ENCODE results near the gene TMEM208. TPM values are rescaled to one million over a fixed set of nuclear protein-coding genes. Genes with fewer than 3 reads are reported as not detected.

The TMEM208 gene
- total RNA-seq, 1 experiment from 2014 or later, result 60.7 TPM

DNA sequence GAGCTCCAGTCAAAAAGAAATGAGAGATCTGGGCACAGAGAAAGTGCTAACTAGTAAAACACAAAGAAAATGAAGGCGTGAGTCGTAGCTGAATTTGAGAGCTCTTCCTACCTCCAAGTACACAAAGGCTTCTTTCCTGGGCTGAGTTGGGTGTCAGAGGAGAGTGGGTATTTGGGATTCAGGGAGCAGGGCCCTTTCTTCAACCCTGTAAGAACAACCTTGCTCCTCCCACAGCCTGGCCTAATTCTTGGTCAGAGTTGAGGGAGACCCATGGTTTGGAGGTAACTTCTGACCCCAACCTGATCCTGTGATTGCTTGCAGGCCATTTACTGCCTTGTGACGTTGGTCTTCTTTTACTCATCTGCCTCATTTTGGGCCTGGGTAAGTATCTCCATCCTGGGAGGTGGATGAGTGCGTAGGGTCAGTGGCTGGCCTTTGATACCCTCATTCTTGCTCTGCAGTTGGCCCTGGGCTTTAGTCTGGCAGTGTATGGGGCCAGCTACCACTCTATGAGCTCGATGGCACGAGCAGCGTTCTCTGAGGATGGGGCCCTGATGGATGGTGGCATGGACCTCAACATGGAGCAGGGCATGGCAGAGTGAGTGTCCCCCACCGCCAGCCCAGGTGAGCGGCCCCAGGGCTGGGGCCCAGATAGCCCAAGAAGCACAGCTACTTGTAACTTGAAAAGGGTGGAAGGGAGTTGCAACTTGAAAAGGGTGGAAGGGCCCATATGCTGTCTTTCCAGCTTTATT lies 1.3 kb downstream of the TMEM208 start:
- in situ Hi-C loops (cut with HindIII; ENCODE audit: low pct_unique_long_range_greater_than_20kb, low sequenced_read_pairs), result no loop called here

DNA sequence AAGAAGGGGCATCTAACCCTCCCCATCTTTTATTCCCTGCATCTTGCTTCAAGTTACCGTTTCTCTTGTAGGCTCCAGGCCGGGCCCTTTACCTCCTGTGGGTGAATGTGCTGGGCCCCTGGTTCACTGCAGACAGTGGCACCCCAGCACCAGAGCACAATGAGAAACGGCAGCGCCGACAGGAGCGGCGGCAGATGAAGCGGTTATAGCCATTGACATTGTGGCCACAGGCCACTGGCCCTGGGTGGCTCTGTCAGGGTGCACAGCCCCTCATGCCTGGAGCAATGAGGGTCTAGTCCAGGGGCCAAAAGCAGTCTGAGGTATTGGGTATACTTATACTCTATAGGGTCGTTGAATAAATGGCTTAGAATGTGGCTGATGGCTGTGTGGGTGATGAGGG lies 2.0 kb downstream of the TMEM208 start:
- DNase-seq (ENCODE audit: low read depth, low spot score), result no peak
- in situ Hi-C loops (cut with HindIII; ENCODE audit: low pct_unique_long_range_greater_than_20kb, low sequenced_read_pairs), result no loop called here

More for the DNA sequence above, 1.3 kb downstream of the TMEM208 start:
- no peak for DNase-seq (ENCODE audit: low read depth, low spot score)

GRCh38 chr16:67229906-67230808 lies 3.2 kb downstream of the TMEM208 start:
- DNase-seq (ENCODE audit: low read depth, low spot score), result no peak
- in situ Hi-C loops (cut with HindIII; ENCODE audit: low pct_unique_long_range_greater_than_20kb, low sequenced_read_pairs), result no loop called here

DNA sequence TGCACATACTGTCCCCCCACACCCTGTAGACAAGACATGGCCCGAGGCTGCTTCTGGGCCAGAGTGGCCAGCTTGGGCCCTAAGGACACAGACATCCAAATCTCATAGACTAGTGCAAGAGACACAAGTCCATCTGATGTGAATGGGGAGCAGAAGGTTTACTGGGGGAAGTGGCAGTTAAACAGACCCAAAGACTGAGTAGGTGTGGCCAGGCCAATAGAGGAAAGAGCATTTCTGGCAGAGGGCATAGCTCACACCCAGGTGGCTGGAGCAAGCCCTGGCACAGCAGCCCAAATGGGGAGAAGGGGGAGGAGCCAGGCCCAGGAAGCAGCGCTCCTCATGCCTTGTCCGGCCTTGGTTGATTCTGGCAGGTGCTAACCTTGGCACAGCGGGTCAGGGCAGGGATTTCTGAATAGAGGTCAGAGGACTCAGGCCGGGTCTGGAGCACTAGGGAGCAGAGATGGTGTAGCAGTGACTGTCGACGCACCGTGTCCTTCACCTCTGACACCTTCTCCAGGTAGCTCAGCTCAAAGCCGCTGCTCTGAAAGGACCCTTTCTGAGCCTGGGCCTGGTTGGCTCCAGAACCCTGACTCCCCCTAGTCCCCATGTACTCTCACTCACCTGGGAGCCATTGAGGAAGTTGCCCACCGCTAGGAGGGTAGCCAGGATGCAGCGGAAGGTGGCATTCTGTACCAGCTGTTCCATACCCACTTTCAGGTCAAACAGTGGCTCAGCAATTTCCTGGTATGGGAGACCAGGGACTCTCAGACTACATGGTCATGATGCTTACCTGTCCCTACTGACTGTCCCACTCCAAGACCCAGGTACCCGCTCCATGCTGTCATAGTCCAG lies 4.1 kb downstream of the TMEM208 start:
- no peak for DNase-seq (ENCODE audit: low read depth, low spot score)
- in situ Hi-C loops (cut with HindIII; ENCODE audit: low pct_unique_long_range_greater_than_20kb, low sequenced_read_pairs), result no loop called here

DNA sequence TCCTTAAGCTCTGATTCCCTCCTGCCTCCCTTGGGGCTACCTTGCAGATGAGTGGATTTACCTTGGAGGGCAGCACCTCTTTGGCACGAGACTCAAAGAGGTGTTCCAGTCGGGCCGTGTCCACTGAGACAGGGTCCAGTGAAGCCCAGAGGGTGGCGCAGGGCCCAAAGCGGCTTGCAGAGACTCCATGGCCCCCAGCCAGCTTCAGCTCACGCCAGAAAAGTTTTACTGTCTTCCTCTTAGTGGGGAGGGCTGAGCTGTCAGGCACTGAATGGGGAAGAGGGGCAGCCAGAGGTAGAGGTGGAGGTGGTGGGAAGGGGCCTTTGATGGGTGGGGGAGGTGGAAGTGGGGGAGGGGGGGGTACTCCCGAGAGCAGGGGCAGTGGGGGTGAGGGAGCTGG lies 6.7 kb downstream of the TMEM208 start:
- in situ Hi-C loops (cut with HindIII; ENCODE audit: low pct_unique_long_range_greater_than_20kb, low sequenced_read_pairs), result no loop called here
- no peak for DNase-seq (ENCODE audit: low read depth, low spot score)

DNA sequence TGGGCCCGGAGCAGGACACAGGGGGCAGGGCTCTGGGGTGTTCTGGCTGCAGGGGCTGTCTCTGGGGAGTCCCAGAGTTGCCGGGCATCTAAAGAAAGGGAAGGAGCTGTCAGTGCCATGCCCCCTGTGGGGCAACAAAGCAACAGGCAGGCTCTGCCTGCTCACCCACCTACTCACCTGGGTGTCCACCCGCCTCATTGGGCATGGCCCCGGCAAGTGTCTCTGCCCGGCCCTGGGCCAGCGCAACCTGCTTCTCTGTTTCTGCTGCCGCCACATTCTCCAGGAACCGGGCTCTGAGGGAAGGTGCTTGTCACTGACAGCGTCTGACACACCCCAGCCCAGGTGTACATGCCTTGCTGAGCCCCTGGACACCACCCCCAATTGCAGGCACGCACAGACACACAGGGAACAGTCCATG lies 7.3 kb downstream of the TMEM208 start:
- in situ Hi-C loops (cut with HindIII; ENCODE audit: low pct_unique_long_range_greater_than_20kb, low sequenced_read_pairs), result no loop called here

DNA sequence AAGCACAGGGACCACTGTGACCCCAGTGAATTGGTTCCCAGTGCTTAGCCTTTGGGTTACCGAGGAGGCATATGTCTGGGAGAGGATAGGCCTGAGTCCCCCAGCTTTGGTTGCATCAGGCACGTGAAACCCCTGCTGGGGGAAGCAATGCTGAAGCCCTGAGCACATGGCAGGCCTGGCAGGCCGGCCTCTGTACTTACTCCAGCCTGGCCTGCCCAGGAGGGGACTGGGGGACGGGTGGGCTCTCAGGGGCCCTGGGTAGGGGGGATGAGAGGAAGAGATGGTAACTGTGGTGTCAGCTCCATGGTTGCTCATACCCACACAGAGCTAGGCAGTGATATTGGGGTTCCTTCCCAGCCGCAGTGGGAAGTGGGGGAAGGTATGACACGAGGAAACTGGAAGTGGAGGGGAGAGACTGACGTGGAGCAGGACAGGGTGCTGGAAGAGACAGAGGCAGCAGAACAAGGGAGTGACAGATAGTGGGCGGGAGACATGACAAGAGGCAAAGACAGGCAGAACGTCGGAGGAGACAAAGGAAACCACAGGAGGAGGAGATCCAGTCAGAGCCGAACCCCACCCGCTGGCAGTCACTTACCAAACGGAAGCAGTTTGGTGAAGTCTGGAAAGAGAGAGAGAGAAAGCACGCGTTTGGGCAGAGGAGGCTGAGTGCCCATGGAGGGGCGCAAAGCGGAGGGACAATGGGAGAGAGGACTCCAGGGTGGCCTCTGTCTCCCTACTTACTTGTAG lies 9.1 kb downstream of the TMEM208 start:
- DNase-seq (ENCODE audit: low read depth, low spot score), result no peak
- in situ Hi-C loops (cut with HindIII; ENCODE audit: low pct_unique_long_range_greater_than_20kb, low sequenced_read_pairs), result no loop called here

More for the DNA sequence above, 7.3 kb downstream of the TMEM208 start:
- no peak for DNase-seq (ENCODE audit: low read depth, low spot score)

GRCh38 chr16:67236563-67237395 lies 9.8 kb downstream of the TMEM208 start:
- in situ Hi-C loops (cut with HindIII; ENCODE audit: low pct_unique_long_range_greater_than_20kb, low sequenced_read_pairs), result no loop called here
- peak; percentile 73 for DNase-seq (ENCODE audit: low read depth, low spot score)

DNA sequence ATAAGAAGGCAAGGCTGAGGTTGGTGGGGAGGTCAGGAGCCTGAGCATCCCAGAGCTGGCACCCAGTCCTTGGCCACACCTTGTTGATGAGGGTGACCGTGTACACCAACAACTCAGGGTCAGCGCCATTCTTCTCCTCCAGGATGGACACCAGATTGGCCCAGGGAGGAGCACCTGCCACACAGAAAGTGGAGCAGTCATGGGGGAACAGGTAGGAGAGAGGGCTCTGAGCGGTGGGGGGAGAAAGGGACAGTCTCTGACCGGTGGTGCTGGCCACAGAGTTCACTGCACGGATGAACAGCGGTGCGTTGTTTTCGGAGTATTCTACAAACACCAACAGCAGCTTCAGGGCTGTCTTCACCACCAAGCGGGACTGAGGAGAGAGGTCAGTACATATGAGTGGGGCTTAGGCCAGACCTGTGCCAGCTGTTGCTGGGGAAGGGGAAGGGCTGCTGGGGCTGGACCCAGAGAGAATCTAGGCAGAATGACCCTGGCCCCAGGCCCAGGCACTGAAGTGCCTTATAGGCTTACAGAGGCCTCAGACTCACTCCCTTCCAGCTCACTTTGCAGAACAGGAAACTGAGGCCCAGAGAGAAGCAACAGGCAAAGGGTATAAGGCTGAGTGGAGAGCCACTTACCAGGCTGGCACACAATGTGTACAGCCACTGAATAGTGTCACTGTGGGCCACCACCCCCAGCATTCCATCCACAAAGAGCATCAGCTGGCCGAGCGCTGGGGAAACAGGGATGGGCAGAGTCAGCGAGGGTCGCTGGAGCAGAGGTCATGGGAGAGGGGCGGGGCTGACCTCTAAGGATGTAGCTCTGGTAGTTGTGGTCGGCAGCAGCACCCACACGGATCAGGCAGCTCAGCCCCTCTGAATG lies 10.7 kb downstream of the TMEM208 start:
- in situ Hi-C loops (cut with HindIII; ENCODE audit: low pct_unique_long_range_greater_than_20kb, low sequenced_read_pairs), result no loop called here

GRCh38 chr16:67238278-67238575 lies 11.3 kb downstream of the TMEM208 start:
- in situ Hi-C loops (cut with HindIII; ENCODE audit: low pct_unique_long_range_greater_than_20kb, low sequenced_read_pairs), result no loop called here
- no peak for DNase-seq (ENCODE audit: low read depth, low spot score)

More for the DNA sequence above, 10.7 kb downstream of the TMEM208 start:
- no peak for DNase-seq (ENCODE audit: low read depth, low spot score)

GRCh38 chr16:67238806-67239470 lies 12.0 kb downstream of the TMEM208 start:
- no peak for DNase-seq (ENCODE audit: low read depth, low spot score)
- in situ Hi-C loops (cut with HindIII; ENCODE audit: low pct_unique_long_range_greater_than_20kb, low sequenced_read_pairs), result no loop called here

DNA sequence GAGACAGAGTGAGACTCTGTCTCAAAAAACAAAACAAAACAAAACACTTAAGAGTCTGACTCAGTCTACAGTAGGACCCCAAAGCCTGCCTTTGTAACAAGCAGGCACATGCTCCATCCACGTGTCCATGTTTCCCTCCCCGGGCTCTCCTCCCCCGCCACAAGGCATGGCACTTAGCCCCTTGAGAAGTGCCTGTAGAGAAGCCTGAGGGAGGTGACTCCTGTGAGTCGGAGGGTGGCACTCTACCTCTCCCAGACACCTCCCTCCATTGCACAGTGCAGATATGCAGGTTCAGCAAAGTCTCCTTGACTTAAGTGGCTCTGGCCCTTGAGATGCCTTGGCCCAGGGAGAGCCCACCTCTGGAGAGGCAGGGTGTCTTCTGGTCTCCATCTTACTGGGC lies 13.6 kb downstream of the TMEM208 start:
- in situ Hi-C loops (cut with HindIII; ENCODE audit: low pct_unique_long_range_greater_than_20kb, low sequenced_read_pairs), result no loop called here
- peak; percentile 14 for DNase-seq (ENCODE audit: low read depth, low spot score)

DNA sequence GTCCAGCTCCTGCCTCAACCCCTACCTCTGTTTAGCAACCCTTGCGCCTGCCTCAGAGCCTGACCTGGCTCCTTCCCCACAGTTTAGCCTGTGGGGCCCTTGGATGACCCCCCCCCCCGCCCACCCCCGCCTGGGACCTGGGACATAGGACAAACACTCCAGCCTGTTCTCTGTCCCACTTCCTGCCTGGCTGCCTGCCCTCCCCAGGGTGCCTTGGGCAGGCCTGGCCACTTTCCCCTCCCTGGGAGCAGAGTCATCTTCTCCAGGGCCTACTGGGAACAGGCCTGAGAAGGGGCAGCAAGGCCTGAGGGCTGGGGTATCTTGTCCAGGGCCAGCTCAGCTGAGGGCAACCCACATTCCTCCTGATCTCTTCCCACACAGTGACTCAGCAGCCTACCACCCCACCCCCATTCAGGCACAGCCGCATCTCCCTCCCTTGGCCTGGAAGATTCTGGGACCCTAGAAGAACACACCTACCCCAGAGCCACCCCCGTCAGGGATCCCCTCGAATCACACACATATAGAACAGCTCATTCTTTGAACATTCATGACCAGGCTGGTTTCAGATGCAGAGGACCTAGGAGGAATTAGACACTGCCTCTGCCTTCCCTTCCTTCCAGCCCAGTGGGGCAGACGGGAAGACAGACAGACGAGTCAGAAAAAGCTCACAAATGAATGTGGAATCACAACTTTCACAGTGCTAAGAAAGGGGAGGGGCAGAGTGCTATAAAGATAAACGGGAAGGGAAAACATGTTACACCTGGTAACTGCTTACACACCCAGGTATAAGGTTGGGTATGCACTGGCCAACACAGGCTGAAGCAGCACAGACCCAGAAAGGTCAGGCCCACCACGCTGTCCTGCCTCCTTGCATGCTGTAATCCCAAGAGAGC lies 14.3 kb downstream of the TMEM208 start:
- DNase-seq (ENCODE audit: low read depth, low spot score), result peak; percentile 43
- in situ Hi-C loops (cut with HindIII; ENCODE audit: low pct_unique_long_range_greater_than_20kb, low sequenced_read_pairs), result no loop called here

DNA sequence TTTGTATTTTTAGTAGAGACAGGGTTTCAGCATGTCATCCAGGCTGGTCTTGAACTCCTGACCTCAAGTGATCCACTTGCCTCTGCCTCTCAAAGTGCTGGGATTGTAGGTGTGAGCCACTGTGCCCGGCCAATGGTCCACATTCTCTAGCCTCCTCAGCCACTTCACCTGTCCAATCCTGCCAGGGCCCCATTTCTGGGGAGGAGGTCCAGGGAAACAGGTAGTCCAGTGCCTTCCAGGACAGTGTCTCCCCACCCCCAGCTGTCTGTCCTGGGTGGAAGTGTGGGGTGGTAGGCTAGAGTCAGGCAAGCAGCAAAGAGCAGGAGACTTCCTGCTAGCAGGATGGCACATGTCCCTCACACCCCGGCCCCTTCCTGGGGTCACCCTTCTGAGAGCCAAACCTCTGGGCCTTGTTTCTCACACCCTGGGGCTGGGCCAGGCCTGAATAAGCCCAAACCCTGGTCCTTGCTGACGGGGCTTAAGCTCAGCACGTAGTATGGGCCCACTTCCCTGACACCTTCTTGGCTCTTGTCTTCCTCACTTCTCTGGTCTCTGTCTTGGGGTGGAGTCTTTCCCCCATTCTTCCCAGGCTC lies 15.3 kb downstream of the TMEM208 start:
- DNase-seq (ENCODE audit: low read depth, low spot score), result no peak
- in situ Hi-C loops (cut with HindIII; ENCODE audit: low pct_unique_long_range_greater_than_20kb, low sequenced_read_pairs), result no loop called here
